Esophagus muscularis mucosa (tissue), 4 donors: Measurements from ENCODE around the gene ARAP1. TPM values are rescaled to one million over a fixed set of nuclear protein-coding genes. Genes with fewer than 3 reads are reported as not detected.

ENCODE experiments used
- DNase-seq: peaks from one replicate; pipeline ENCODE4 v3.0.0-alpha.2; 2017; ENCODE audit errors: extremely low spot score
- H3K27ac ChIP-seq, 4 donors: fragments of 200-600 bp; sonication (generic); replicated peaks in 1 of 4; 1 replicate in 3 of 4; 2 replicates in 1 of 4; pipeline ENCODE4 v1.5.1; 2016 to 2019; ENCODE audit warnings: mild to moderate bottlenecking in 1 of 4
- H3K27me3 ChIP-seq, 4 donors: fragments of 200-600 bp; sonication (generic); one replicate each; pipeline versions ENCODE4 v1.5.1 to v1.6.0; 2016 to 2019
- H3K36me3 ChIP-seq, 4 donors: fragments of 200-600 bp; sonication (generic); one replicate each; pipeline ENCODE4 v1.5.1; 2016 to 2019
- H3K4me1 ChIP-seq, 4 donors: fragments of 200-600 bp; sonication (generic); one replicate each; pipeline ENCODE4 v1.5.1; 2016 to 2019
- H3K4me3 ChIP-seq, 4 donors: fragments of 200-600 bp; sonication (generic); 1 replicate in 2 of 4; 2 replicates in 2 of 4; pipeline ENCODE4 v1.5.1; 2016 to 2019; ENCODE audit warnings: mild to moderate bottlenecking in 4 of 4, moderate library complexity in 1 of 4
- H3K9me3 ChIP-seq, 4 donors: fragments of 200-600 bp; sonication (generic); 1 replicate in 3 of 4; 2 replicates in 1 of 4; pipeline ENCODE4 v1.5.1; 2016 to 2019
- EP300 ChIP-seq: sonication (generic); formaldehyde crosslinking; IDR thresholded peaks from one replicate; pipeline ENCODE4 v1.6.1; 2017; ENCODE audit warnings: antibody characterized with exemption
- POLR2A ChIP-seq: fragments of 450-650 bp; IDR thresholded peaks from one replicate; pipeline ENCODE4 v1.6.1; 2017; ENCODE audit warnings: antibody characterized with exemption, moderate library complexity, mild to moderate bottlenecking, low read depth
- POLR2AphosphoS5 ChIP-seq, 2 donors: sonication (generic); formaldehyde crosslinking; IDR thresholded peaks; one replicate each; pipeline ENCODE4 v1.6.1; 2017; ENCODE audit warnings: antibody characterized with exemption in 2 of 2
- WGBS: methylation state at CpG from one replicate; pipeline ENCODE4 v1.1.5; 2018; 5-methylcytosine and 5-hydroxymethylcytosine counted together
- intact Hi-C: fragments of 100-400 bp; cut with DNase I; formaldehyde crosslinking; loops from one replicate; pipeline ENCODE4 v1.15.1; 2023
- total RNA-seq, 4 donors: library from RNA; depleted of rRNA; stranded (reverse); fragments of >200 nt; gene quantifications; one replicate each; pipeline versions ENCODE4 v1.1.0 to v1.2.1, GENCODE V29; 2016
- TF ChIP-seq, protein P1 (sequence below), 3 experiments: fragments of 200-600 bp in 2 of 3; fragments of 450-650 bp in 1 of 3; sonication (generic) in 2 of 3; IDR thresholded peaks; one replicate each; pipeline ENCODE4 v1.5.1; 2017 to 2019; ENCODE audit warnings: antibody characterized with exemption in 3 of 3, mild to moderate bottlenecking in 2 of 3, moderate library complexity in 1 of 3

The ARAP1 gene
- total RNA-seq, 4 donors from 2014 or later, result 83.7 to 115 (median 110) TPM

DNA sequence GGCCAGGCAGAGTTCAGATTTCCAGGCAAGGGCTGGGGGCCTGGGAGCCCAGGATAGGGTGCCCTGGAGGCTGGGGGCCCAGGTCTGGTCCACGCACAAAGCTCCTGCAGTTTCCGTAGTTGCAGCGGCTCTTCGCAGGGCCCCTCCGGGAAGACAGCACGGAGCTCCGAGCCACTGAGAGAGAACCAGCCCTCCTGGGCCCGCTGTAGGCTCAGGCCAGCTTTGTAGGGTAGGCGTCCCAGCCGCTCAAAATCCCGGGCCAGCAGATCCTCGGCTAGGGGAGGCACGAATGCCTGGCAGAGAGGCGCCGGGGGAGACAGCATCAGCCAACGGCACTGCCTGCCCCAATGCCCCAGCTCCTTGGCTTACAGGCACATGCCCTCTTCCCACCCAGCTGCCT lies 54.4 kb downstream of the ARAP1 start:
- Histone ChIP-seq H3K4me1 (peaks cover 10 to 30% (median 20%) of the 10 kb centered on the region in 4 donors), H3K4me3 (no peak overlapping the region), H3K9me3 (no peaks in the 10 kb centered on the region), H3K27ac (peak overlapping the region in 2 of 4 donors; percentile 30 to 44), H3K27me3 (no peaks in the 10 kb centered on the region), H3K36me3 (peaks cover 82 to 100% (median 100%) of the 10 kb centered on the region in 4 donors)
- intact Hi-C loops, result no loop called here
- WGBS, result no CpG with 5 or more reads among the region's 16 CpGs
- no peak for TF ChIP-seq EP300
- no peak for TF ChIP-seq POLR2A
- no peak for TF ChIP-seq POLR2AphosphoS5 (IDR thresholded peaks at IDR 0.05)
- TF ChIP-seq, protein P1, sequence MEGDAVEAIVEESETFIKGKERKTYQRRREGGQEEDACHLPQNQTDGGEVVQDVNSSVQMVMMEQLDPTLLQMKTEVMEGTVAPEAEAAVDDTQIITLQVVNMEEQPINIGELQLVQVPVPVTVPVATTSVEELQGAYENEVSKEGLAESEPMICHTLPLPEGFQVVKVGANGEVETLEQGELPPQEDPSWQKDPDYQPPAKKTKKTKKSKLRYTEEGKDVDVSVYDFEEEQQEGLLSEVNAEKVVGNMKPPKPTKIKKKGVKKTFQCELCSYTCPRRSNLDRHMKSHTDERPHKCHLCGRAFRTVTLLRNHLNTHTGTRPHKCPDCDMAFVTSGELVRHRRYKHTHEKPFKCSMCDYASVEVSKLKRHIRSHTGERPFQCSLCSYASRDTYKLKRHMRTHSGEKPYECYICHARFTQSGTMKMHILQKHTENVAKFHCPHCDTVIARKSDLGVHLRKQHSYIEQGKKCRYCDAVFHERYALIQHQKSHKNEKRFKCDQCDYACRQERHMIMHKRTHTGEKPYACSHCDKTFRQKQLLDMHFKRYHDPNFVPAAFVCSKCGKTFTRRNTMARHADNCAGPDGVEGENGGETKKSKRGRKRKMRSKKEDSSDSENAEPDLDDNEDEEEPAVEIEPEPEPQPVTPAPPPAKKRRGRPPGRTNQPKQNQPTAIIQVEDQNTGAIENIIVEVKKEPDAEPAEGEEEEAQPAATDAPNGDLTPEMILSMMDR (IDR thresholded peaks at IDR 0.05), result no peak
- no peak for DNase-seq

DNA sequence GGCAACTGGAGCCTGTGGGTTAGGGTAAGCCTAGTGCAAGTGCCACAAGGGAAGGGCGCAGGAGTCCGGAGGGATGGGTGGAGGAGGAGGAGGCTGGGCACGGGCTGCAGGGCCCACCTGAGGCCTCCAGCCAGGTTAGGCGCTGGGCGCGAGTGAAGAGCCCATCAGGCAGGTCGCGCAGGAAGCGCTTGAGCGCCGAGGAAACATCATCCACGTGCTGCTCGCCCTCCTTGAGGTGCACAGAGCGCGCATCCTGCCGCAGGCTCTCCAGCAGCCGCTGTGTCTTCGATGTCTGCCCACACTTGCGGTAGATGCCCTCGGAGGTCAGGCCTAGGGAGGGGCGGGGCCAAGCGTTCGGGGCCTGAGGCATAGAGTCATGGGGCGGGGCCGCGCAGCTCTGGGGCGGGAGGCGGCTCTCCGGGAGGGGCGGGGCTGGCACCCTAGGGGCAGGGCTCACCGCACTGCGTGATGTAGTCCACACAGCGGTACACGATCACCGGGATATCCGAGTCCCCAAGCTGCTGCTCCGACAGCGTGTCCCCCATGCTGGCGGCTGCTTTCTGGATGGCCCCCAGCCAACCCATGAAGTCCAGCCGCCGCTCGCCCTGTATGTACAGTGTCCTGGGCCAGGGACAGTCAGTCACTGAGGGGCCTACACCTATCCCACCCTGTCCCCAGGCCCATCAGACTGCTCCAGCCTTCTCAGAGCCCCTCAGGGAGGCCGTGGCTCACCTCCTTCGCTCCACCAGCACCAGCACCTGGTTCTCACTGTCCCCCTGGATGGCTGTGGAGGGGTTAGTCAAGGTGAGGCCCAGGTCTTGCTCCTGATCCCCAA lies 55.1 kb downstream of the ARAP1 start:
- Histone ChIP-seq H3K9me3 (no peaks in the 10 kb centered on the region), H3K4me3 (no peak overlapping the region), H3K27me3 (no peaks in the 10 kb centered on the region), H3K27ac (peak overlapping the region in 2 of 4 donors; percentile 30 to 44), H3K4me1 (peaks cover 3 to 23% (median 14%) of the 10 kb centered on the region in 4 donors), H3K36me3 (peaks cover 86 to 100% (median 100%) of the 10 kb centered on the region in 4 donors)
- no peak for TF ChIP-seq POLR2AphosphoS5 (IDR thresholded peaks at IDR 0.05)
- no peak for TF ChIP-seq POLR2A
- TF ChIP-seq, protein P1 (IDR thresholded peaks at IDR 0.05), result no peak
- TF ChIP-seq EP300, result no peak
- intact Hi-C loops, result no loop called here
- DNase-seq, result no peak
- WGBS, result 79% methylated on average over 29 of the region's 44 CpGs

DNA sequence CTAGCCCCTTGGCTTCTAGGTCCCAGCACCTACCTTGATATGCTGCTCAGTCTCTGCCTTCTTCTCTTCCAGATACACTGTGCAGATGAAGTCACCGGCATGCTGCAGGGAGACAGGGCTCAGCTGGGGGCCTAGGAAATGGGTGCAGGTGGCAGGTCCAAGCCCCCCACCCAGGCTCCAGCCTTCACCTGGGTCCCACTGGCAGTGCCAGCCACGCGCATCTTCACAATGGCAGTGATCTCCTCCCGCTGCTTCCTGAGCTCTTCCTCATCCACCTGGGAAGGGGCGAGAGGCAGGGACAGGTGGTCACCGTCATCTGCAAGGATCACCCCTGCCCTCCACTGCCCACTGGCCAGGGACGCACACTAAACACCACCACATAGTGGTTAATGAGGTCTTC lies 56.9 kb downstream of the ARAP1 start:
- DNase-seq, result no peak
- H3K9me3 ChIP-seq, result no peaks in the 10 kb centered on the region
- H3K27ac ChIP-seq, result no peak overlapping the region
- intact Hi-C loops, result no loop called here
- WGBS, result 95% methylated on average over 4 of the region's 7 CpGs
- H3K36me3 ChIP-seq, result peaks cover 88 to 100% (median 100%) of the 10 kb centered on the region in 4 donors
- H3K27me3 ChIP-seq, result no peaks in the 10 kb centered on the region
- H3K4me1 ChIP-seq, result peaks cover 3 to 12% (median 7%) of the 10 kb centered on the region in 4 donors
- no peak overlapping the region for H3K4me3 ChIP-seq
- TF ChIP-seq POLR2AphosphoS5 (IDR thresholded peaks at IDR 0.05) (no peak), EP300 (no peak), POLR2A (no peak)
- TF ChIP-seq, protein P1 (IDR thresholded peaks at IDR 0.05), result no peak

DNA sequence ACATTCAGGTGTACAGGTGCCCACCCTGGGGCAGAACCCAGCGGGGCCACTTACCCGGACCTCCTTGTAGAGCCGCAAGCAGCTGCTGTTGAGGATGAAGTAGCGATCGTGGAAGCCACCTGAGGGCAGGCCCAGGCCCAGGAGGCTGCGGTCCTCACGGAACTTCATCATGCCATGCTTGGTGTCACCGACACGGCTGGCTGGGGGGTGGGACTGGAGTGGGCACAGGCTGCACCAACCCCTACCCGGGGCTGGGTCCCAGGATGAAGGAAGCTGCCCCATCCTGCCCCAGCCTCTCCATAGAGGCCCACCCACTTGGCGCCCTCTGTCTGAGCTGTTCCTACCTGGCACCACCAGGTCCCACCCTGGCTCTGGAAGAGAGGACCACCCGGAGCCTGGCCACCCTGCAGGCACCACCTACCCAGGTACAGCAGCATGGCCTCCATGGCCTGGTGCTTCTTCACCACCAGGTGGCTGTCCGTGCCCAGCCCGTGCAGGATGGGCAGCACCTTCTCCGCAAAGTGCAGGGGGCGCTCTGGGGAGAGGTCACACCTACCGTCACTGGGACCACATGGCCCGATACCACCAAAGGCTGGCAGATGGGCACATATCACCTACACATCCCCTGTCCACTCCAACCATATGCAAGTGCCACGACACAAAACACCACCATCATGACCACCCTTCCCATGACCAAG lies 58.8 kb downstream of the ARAP1 start:
- 94% methylated on average over 8 of the region's 19 CpGs for WGBS
- no peak for TF ChIP-seq POLR2A
- TF ChIP-seq POLR2AphosphoS5 (IDR thresholded peaks at IDR 0.05), result no peak
- TF ChIP-seq, protein P1 (IDR thresholded peaks at IDR 0.05), result no peak
- TF ChIP-seq EP300, result no peak
- Histone ChIP-seq H3K27me3 (no peaks in the 10 kb centered on the region), H3K4me3 (no peak overlapping the region), H3K9me3 (no peaks in the 10 kb centered on the region), H3K4me1 (peaks cover 0 to 17% (median 5%) of the 10 kb centered on the region in 4 donors), H3K36me3 (peaks cover 82 to 100% (median 100%) of the 10 kb centered on the region in 4 donors), H3K27ac (no peak overlapping the region)
- DNase-seq, result no peak
- intact Hi-C loops, result no loop called here
